ENCODE results near the gene MMP13.

- TF ChIP-seq CTCF (IDR thresholded peaks at IDR 0.05 in 4 of 5, conservative IDR thresholded peaks at IDR 0.05 in 1 of 5) = no peak
- no peak for TF ChIP-seq POLR2A (IDR thresholded peaks at IDR 0.05)
Observed at GRCh38 chr11:102924851-102925380, 30.6 kb downstream of the MMP13 start.

Measured in gastrocnemius medialis (tissue), 4 donors.